Fibroblast of skin of right biceps (primary cell): ENCODE data around the gene PBX1.
"Not testable (repeated sequence)": the region's sequence is repeated elsewhere in the genome, so short reads cannot be mapped to it uniquely, and the experiment has no call there.

Experiments
- DNase-seq: peaks from one replicate; pipeline ENCODE4 v3.0.0-alpha.2; 2013

PBX1 gene

GRCh38 chr1:164592634-164593033 is 33.6 kb downstream of the PBX1 start:
- DNase-seq, result no peak

GRCh38 chr1:164595212-164595611 is 36.2 kb downstream of the PBX1 start:
- DNase-seq, result no peak

GRCh38 chr1:164596172-164596571 is 37.2 kb downstream of the PBX1 start:
- no peak for DNase-seq

- DNase-seq, result no peak
Observed at GRCh38 chr1:164598719-164599118, 39.7 kb downstream of the PBX1 start.

- DNase-seq, result no peak
Observed at GRCh38 chr1:164599272-164599671, 40.3 kb downstream of the PBX1 start.

GRCh38 chr1:164601399-164602100 is 42.6 kb downstream of the PBX1 start:
- no peak for DNase-seq

- DNase-seq, result no peak
Observed at GRCh38 chr1:164602101-164602422, 43.1 kb downstream of the PBX1 start.

GRCh38 chr1:164602480-164603093 is 43.6 kb downstream of the PBX1 start:
- peak; percentile 67 for DNase-seq

GRCh38 chr1:164603805-164604204 is 44.8 kb downstream of the PBX1 start:
- DNase-seq, result not testable (repeated sequence)

GRCh38 chr1:164604541-164604940 is 45.6 kb downstream of the PBX1 start:
- peak; percentile 74 for DNase-seq

- no peak for DNase-seq
Observed at GRCh38 chr1:164605254-164606091, 46.5 kb downstream of the PBX1 start.

- DNase-seq, result no peak
Observed at GRCh38 chr1:164607351-164607750, 48.4 kb downstream of the PBX1 start.

- DNase-seq, result peak; percentile 80
Observed at GRCh38 chr1:164608651-164609057, 49.7 kb downstream of the PBX1 start.

GRCh38 chr1:164609089-164609488 is 50.1 kb downstream of the PBX1 start:
- no peak for DNase-seq

- DNase-seq, result no peak
Observed at GRCh38 chr1:164610538-164611222, 51.7 kb downstream of the PBX1 start.

- peak; percentile 82 for DNase-seq
Observed at GRCh38 chr1:164611754-164612642, 53.0 kb downstream of the PBX1 start.

- no peak for DNase-seq
Observed at GRCh38 chr1:164613176-164613575, 54.2 kb downstream of the PBX1 start.

GRCh38 chr1:164614316-164614715 is 55.3 kb downstream of the PBX1 start:
- DNase-seq, result no peak

- peak; percentile 41 for DNase-seq
Observed at GRCh38 chr1:164617377-164618201, 58.6 kb downstream of the PBX1 start.

- DNase-seq, result no peak
Observed at GRCh38 chr1:164618202-164618564, 59.2 kb downstream of the PBX1 start.

GRCh38 chr1:164619006-164619784 is 60.2 kb downstream of the PBX1 start:
- no peak for DNase-seq
